Measurements from ENCODE around the gene PKN2.

DNA sequence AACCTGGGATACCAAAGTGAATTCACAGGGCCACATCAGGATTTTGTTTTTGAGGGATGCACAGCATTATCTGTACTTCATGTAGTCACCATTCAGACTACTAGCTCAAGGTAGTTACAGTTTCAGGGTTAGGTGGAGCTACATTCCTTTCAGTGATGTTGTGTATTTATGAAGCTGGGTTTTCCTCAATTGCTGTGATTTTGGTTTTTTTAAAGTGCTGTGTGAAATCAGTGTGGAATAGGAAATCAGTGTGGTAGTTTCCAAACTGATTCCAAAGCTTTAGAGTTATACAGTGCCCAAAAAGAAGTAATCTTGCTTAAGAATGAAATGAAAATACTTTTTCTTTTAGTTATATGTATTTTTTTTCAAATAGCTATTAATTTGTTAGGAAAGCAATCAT, 95.8 kb downstream of the PKN2 start:
- TF ChIP-seq EZH2 (IDR thresholded peaks at IDR 0.05) (no peak), EZH2phosphoT487 (IDR thresholded peaks at IDR 0.05) (no peak)
- TF ChIP-seq, protein P1, sequence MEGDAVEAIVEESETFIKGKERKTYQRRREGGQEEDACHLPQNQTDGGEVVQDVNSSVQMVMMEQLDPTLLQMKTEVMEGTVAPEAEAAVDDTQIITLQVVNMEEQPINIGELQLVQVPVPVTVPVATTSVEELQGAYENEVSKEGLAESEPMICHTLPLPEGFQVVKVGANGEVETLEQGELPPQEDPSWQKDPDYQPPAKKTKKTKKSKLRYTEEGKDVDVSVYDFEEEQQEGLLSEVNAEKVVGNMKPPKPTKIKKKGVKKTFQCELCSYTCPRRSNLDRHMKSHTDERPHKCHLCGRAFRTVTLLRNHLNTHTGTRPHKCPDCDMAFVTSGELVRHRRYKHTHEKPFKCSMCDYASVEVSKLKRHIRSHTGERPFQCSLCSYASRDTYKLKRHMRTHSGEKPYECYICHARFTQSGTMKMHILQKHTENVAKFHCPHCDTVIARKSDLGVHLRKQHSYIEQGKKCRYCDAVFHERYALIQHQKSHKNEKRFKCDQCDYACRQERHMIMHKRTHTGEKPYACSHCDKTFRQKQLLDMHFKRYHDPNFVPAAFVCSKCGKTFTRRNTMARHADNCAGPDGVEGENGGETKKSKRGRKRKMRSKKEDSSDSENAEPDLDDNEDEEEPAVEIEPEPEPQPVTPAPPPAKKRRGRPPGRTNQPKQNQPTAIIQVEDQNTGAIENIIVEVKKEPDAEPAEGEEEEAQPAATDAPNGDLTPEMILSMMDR (IDR thresholded peaks at IDR 0.05) = no peak

All from neural progenitor cell (in vitro differentiated cells).